GM21723 (cell line): ENCODE results near the gene EIF3J.
"Not testable (repeated sequence)": the region's sequence is repeated elsewhere in the genome, so short reads cannot be mapped to it uniquely, and the experiment has no call there.

Experiments used
- ATAC-seq: cut with Tn5 transposase; IDR thresholded peaks from one replicate; pipeline ENCODE4 v1.9.1; 2021; ENCODE audit warnings: mild to moderate bottlenecking, moderate library complexity; ENCODE audit not compliant: unreplicated experiment

The EIF3J gene, protein sequence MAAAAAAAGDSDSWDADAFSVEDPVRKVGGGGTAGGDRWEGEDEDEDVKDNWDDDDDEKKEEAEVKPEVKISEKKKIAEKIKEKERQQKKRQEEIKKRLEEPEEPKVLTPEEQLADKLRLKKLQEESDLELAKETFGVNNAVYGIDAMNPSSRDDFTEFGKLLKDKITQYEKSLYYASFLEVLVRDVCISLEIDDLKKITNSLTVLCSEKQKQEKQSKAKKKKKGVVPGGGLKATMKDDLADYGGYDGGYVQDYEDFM

DNA sequence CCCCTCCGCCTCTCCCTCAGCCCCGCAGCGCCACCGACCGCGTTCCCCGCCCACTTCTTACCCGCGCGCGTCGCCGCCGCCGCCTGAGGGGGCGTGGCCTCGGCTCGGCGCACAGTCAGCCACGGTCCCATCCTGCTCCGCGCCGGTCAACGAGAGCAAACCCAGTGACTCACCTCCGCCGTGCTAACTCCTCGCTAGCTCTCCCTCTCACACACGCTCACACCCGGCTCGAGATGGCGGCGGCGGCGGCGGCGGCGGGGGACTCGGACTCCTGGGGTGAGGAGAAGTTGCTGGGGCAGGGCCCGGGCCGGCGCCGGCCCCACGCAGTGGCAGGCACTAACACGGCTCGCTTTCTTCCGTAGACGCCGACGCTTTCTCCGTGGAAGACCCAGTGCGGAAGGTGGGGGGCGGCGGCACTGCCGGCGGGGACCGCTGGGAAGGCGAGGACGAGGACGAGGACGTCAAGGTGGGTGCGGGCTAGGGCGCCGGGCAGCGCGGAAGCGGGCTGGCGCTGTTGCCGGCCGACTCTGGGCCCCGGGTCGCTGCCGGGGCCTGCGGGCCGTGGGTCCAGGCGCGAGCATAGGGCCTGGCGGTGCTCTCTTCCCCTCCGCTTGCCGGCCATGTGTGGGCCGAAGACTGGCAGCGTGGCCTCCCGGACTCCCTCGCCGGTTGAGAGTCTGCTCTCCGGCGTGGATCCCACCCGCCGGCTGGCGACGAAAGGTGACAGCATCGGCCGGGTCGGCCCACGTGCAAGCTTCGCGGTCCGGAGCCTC is at the start of gene EIF3J:
Gene EIF3J (plus strand): TSS at position 186 of the 773 bp plus-strand sequence. CDS start 48 bp downstream, at position 234.
- peak; percentile 82 for ATAC-seq

DNA sequence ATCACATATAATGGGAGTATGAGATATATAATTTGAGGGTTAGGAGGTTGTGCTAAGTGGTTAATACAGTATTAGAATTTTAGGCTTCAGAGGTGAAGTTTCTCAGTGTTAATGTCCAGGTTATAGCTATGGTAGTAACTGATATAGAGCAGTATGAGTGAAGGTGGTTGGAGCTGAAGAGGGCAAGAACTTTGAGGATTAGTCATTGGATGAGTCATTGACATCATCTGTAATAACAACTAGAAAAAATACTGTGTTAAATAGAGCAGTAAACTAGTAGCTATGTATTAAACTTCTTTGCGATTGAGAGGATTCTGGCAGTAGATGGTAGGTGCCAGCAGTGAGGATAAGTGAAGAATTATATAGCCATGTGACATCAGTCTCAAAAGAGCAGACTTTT is 47.5 kb upstream of the EIF3J start:
- ATAC-seq: no peak

DNA sequence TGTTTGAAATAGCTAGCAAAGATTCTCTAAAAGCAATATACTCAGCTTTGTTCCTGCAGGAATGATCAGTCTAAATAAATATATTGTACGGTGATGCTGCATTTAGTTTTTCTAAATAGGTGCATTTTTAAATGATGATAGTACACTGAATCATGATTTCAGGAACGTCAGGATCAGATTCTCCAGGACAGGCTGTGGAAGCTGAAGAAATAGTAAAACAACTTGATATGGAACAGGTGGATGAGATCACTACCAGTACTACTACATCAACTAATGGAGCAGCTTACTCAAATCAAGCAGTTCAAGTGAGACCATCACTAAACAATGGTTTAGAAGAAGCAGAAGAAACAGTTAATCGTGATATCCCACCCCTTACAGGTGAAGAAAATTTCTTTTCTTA is 46.3 kb upstream of the EIF3J start:
- no peak for ATAC-seq

DNA sequence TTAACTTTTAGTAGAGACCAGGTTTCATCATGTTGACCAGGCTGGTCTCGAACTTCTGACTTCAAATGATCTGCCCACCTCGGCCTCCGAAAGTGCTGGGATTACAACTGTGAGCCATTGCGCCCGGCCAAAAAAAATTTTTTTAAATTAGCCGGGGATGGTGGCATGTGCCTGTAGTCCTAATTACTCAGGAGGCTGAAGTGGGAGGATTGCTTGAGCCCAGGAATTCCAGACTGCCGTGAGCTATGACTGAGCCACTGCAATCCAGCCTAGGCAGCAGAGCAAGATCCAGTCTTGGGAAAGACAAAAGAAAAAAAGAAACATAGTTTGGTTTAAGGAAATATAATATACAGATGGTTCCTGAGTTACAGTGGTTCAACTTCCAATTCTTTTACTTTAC is 44.9 kb upstream of the EIF3J start:
- no peak for ATAC-seq

DNA sequence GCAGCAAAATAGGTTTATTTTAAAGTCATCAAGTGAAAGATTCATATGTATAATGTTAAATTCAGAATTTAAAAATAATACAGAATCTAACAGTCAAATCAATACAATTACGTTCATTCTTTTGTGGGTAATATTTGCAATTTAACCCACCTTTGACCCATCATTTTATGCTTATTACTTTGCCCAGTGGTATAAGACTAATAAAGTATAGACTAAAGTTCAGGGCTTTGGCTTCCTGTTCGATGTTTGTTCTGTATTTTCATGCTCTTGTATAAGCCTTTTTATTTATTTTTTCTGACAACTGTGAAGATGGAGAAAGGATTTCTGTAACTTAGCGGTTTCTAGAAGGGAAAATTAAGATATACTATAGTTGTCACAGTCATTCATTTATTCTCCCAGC is 44.3 kb upstream of the EIF3J start:
- no peak for ATAC-seq

DNA sequence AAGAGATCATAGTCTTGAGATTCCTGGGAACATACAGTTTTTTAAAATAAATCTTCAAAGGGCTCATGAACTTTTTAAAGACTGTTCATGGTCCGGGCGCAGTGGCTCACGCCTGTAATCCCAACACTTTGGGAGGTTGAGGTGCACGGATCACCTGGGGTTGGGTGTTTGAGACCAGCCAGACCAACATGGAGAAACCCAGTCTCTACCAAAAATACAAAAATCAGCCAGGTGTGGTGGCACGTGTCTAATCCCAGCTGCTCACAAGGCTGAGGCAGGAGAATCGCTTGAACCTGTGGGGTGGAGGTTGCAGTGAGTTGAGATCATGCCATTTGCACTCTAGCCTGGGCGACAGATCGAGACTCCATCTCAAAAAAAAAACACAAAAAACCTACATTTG is 41.4 kb upstream of the EIF3J start:
- no peak for ATAC-seq

DNA sequence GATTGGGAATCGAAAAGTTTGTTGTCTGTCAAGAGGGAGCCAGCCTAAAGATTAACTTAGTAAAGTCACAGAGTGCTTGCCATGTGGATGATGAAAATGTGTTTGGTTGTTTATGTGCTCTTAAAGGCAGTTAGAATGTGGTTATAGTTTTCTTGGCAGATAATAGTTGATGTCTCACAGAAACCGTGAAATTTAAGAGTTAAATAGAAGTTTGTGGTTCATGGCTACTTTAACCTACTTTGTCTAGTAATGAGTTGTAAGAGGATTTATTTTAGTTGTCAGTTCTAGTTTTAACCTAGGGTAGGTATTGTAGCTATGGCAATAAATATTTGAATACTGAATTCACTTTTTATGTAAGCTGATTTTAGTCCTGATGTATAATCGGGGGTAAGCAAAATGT is 36.4 kb upstream of the EIF3J start:
- no peak for ATAC-seq

DNA sequence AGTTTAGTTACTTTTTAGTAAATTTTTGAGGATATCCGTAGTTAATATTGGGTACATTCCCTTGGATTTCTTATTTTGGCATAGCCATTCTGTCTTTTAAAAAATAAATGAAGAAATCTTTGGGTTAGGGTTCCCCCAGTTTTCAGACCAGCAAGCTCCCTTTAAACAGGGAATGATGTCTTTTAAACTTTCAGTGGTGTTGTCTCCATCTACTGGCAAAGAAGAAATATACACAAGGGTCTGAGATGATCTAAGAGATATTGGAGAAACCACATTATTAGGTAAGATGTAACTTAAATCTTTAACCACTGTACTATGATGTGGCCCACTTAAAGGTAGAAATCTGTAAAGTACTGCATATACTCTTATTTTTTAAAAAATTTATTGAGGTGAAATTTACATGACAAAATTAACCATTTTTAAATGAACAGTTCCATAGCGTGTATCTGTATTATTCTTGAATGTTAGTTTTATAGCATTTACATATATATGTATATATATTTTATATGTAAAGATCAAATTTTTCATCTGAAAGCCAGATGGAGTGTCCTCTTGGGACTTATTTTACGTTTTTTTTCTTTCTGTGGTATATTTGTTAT is 35.1 kb upstream of the EIF3J start:
- no peak for ATAC-seq

DNA sequence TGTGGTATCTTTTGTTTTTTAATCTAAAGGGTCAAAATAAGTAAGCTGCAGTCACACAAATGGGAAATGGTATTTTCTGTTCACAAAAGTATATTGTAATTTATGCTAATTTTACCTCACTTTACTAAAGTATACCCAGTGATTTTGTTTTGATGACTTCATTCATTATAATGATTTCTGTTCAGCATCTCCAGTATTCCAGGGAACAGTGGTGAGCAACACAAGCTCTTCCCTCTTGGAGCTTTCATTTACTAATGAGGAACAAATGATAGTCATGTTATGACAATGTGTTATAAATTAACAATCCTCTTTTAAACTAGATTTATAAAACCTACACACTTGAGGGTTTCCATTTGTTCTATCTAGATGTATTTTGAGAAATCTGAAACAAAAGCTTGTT is 20.5 kb upstream of the EIF3J start:
- ATAC-seq: no peak

DNA sequence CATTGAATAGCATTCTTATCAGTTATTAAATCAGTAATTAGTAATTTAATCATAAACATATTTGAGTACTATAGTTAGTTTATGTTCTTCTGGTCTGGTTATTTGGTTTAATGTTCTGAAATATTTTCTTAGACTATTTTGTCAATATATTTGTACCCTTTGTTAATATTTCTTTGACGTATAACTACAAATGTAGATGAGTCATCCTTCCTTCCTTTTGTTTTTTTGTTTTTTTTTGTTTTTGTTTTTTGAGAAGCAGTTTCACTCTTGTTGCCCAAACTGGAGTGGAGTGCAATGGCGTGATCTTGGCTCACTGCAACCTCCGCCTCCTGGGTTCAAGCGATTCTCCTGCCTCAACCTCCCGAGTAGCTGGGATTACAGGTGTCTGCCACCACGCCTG is 17.4 kb upstream of the EIF3J start:
- ATAC-seq: no peak

DNA sequence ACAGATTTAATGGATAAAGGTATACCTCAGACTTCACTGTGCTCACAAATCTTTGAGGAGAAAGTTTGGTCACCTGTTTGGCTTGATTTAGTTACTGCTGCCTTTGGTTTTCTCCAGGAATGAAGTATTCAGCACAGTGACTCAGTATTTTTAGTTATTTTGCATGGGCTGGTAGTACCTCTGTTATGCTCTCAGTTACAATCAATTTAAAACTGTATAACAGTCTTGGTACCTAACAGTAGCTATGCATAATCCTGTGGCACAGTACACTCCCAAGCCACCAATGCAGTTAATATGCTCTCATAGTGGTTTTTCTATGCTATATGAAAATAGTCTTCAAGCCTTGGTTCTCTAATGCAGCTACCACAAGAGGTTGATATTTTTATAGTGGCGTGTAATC is 11.9 kb upstream of the EIF3J start:
- ATAC-seq: no peak

DNA sequence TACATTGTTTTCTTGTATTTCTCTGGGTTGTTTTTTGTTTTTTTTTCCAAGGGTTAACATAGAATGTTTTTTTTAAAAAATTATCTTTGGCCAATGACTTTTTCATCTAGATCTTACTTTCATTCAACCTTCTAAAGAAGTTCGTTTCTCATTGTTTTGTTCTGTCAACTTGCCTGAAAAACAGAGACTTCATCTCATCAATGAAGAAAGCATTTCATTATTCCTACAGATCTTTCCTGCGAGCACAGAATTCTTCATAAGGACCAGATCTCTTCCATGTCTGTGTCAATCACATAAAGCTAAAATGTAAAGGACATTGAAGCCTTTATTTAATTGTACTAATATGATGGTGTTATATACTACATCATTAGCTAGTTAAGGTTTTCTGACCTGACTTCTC is 9.7 kb upstream of the EIF3J start:
- no peak for ATAC-seq

DNA sequence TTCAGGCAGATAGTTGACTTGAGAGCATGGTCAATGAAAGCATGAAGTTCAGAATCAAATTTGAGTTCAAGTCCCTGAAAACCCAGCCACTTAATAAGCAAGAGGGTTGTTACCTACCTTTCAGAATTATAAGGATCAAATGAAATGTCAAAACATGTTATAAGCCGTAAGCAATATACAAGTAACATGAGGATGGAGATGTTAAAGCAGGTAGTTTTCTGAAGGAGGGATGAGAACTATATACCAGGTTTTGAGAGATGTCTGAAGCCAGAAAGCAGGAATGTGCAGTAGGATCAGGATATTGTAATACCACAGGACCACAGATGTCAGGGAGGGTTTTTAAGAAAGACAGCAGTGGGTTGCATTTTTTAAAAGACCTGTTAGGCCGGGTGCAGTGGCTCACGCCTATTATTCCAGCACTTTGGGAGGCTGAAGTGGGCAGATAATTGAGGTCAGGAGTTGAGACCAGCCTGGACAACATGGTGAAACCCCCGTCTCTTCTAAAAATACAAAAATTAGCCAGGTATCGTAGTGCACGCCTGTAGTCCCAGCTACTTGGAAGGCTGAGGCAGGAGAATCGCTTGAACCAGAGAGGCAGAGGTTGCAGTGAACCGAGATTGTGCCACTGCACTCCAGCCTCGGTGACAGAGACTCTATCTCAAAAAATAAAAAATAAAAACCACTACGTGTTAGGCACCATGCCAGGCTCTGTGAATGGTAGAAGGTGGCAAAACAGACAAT is 6.9 kb upstream of the EIF3J start:
- ATAC-seq: no peak

DNA sequence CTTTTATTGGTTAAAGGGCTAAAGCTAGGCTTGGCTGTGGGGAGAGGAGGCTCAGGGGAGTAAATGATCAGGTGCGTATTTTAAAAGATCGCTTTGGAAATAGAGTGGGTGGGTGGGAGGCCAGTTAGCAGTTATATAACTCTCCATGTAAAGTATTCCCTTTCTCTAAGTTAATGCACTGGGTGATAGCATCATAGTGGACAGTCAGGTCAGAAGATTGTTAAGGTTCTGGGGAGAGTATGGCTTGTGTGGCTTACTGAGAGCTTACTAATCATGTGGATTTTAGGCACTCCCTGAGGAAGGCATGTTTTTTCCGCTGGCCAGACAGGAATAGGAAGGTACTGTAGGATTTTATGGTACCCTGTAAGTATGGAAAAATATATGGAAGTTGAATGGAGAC is 6.3 kb upstream of the EIF3J start:
- ATAC-seq: no peak

DNA sequence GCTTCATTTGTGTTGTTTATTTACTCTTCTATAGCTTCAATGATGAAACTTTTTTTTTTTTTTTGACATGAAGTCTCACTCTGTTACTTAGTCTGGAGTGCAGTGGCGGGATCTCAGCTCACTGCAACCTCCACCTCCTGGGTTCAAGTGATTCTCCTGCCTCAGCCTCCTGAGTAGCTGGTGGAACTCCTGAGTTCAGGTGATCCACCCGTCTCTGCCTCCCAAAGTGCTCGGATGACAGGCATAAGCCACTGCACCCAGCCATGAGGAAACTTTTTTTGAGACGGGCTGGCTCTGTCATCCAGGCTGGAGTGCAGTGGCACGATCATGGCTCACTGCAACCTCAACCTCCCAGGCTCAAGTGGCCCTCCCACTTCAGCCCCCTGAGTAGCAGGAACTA is 4.7 kb upstream of the EIF3J start:
- not testable (repeated sequence) for ATAC-seq

DNA sequence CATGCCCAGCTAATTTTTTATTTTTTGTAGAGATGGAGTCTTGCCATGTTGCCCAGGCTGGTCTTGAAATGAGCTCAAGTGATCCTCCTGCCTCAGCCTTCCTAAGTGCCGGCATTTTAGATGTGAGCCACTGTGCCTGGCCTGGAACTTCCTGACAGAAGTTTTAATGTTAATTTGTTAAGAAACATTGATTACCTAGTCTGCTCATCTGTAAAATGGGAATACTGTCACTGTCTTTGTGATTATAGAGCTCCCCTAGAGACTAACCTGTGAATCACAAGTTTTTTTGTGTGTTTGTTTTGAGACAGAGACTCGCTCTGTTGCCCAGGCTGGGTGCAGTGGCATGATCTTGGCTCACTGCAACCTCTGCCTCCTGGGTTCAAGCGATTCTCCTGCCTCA is 4.3 kb upstream of the EIF3J start:
- ATAC-seq: no peak

DNA sequence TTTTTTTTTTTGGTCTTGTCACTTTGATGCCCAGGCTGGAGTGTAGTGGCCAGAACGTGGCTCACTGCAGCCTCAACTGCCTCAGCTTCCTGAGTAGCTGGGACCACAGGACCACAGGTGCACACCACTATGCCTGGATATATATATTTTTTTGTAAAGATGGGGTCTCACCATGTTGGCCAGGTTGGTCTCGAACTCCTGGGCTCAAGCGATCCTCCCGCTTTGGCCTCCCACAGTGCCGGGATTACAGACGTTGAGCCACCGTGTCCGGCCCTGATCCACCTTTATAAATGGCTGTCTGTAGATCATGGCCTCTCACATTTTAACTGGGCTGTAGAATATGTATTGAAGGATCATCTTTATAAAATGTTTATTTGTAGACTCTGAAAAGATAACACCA is 1.9 kb upstream of the EIF3J start:
- ATAC-seq: no peak

DNA sequence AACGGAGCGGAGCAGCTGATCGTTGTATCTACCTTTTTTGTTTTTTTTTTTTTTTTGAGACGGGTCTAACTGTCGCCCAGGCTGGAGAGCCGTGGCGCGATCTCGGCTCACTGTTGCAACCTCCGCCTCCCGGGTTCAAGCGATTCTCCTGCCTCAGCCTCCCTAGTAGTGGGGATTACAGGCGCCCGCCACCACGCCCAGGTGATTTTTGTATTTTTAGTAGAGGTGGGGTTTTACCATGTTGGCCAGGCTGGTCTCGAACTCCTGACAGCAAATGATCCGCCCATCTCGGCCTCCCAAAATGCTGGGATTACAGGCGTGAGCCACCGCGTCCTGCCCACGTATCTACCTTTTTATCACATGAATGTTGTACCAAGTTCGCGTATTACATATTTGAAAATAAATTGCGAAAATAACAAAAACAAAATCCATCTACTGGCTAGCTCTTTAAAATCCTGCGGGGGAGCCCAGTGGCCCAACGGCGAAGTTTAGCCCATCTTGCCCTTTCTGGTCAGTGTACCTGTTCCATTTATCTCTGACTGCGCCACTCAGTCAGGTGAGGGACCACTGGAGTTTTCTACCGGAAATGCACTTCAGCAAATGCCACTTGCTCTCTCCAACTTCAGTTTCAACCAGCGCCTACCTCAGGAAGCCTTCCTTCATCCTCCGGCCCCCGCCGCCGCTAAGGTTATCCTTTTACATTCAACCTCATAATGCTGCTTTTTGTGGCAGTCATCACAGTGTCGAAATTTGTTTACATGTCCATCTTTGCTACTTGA is 1.2 kb upstream of the EIF3J start:
- ATAC-seq: no peak

DNA sequence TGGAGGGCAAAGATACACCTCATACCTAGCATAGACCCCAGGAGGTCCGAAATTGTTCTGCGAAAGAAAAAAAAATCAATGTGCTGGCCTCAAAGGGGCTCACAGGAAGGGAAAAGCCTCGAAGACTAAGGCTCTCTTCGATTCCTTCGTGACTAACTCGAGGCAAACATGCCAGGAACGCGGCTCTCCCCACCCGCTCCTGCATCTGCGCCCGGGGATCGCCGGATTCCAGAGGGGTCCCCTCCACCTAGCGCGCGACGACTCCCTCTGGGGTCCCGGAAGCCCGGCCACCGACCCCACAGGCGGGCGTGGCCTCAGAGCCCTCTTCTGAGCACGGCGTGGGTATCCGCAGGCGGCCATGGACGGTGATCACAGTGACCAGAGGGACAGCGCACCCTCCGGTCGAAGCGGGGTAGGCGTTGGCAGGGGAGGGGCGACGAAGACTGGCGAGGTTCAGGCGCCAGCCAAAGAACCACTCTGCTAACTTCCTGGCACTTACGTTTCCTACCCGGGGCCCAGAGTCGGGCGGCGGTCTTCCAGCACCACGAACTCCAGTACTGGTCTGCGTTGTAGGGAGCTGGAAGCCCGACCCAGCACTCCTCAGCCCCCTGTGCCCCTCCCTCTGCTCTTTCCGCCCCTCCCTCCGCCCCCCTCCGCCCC is 515 bp upstream of the EIF3J start:
- peak; percentile 67 for ATAC-seq

DNA sequence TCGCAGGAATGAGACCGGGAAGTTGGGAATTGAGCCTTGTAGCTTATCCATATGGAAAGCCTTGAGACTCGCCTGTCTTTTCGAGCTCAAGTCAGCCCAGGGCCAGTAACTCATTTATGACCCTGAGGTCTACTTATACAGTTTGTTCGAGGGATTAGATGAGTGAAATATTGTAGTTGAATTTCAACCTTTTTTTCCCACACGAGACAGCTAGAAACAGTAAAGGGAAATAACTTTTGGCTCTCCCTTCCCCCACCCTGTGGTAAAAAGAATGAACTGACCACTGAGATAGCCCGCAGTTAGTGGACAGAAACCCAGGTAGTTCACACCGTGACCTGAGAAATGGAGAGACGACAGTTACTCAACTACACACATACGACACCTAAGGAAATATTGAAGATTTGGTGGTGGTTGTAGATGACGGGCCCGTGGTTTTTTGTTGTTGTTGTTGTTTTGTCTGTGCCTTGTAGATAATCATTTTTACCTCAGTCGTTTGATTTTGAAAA is 841 bp downstream of the EIF3J start:
- ATAC-seq: no peak
